HK-2 (cell line): ENCODE measurements around the gene RGN.
A peak's percentile ranks its signal among the peaks of the same experiment; 100 is the strongest.
"Not testable (repeated sequence)": the region's sequence is repeated elsewhere in the genome, so short reads cannot be mapped to it uniquely, and the experiment has no call there.

ENCODE experiments used
- DNase-seq: peaks from one replicate; pipeline ENCODE4 v3.0.0-alpha.2; 2018; ENCODE audit not compliant: unreplicated experiment

RGN gene

GRCh38 chrX:47116551-47117110 lies 38.4 kb downstream of the RGN start:
- DNase-seq, result not testable (repeated sequence)

GRCh38 chrX:47124466-47124865 lies 46.2 kb downstream of the RGN start:
- not testable (repeated sequence) for DNase-seq

- DNase-seq, result peak; percentile 95
Measured at GRCh38 chrX:47129157-47129898, 51.1 kb downstream of the RGN start.

GRCh38 chrX:47129899-47130358 lies 51.7 kb downstream of the RGN start:
- DNase-seq, result no peak

GRCh38 chrX:47133493-47133892 lies 55.2 kb downstream of the RGN start:
- DNase-seq, result no peak

GRCh38 chrX:47135650-47136049 lies 57.4 kb downstream of the RGN start:
- not testable (repeated sequence) for DNase-seq

- no peak for DNase-seq
Measured at GRCh38 chrX:47138171-47138570, 59.9 kb downstream of the RGN start.
